DOHH2 (cell line): ENCODE measurements around the gene PLA2G10.

ENCODE experiments used
- H3F3A ChIP-seq: fragments of 200-600 bp; sonication (generic), shearing (Covaris generic); 2 replicates; pipeline ENCODE4 v1.6.0; 2016; ENCODE audit warnings: antibody characterized with exemption, mild to moderate bottlenecking; ENCODE audit not compliant: control insufficient read depth, insufficient read depth
- H3K27ac ChIP-seq: fragments of 200-600 bp; sonication (generic); 2 replicates; pipeline ENCODE4 v1.5.1; 2014; ENCODE audit warnings: low read depth, mild to moderate bottlenecking, low read length, moderate library complexity
- H3K27me3 ChIP-seq: fragments of 200-600 bp; sonication (generic); 2 replicates; pipeline ENCODE4 v1.6.1; 2014; ENCODE audit warnings: mild to moderate bottlenecking, low read length, mixed read lengths; ENCODE audit not compliant: control insufficient read depth
- H3K36me3 ChIP-seq: fragments of 200-600 bp; sonication (generic); 2 replicates; pipeline ENCODE4 v1.6.1; 2014; ENCODE audit warnings: mild to moderate bottlenecking, low read length, moderate library complexity, mixed read lengths; ENCODE audit not compliant: control insufficient read depth
- H3K4me1 ChIP-seq: fragments of 200-600 bp; sonication (generic); 2 replicates; pipeline ENCODE4 v1.6.1; 2014; ENCODE audit warnings: mild to moderate bottlenecking, low read length, mixed read lengths; ENCODE audit not compliant: control insufficient read depth
- H3K4me2 ChIP-seq: fragments of 200-600 bp; sonication (generic); 2 replicates; pipeline ENCODE4 v1.6.0; 2014; ENCODE audit warnings: mild to moderate bottlenecking, low read length, moderate library complexity
- H3K4me3 ChIP-seq: fragments of 200-600 bp; sonication (generic); 2 replicates; pipeline ENCODE4 v1.5.1; 2014; ENCODE audit warnings: mild to moderate bottlenecking, low read length, mixed read lengths
- H3K79me2 ChIP-seq: fragments of 200-600 bp; sonication (generic); 2 replicates; pipeline ENCODE4 v1.6.1; 2014; ENCODE audit warnings: mild to moderate bottlenecking, low read length, mixed read lengths; ENCODE audit not compliant: control insufficient read depth
- H3K9me2 ChIP-seq: fragments of 200-600 bp; sonication (generic); replicated peaks from 2 replicates; pipeline ENCODE4 v1.6.1; 2014; ENCODE audit warnings: mild to moderate bottlenecking, low read length, mixed read lengths; ENCODE audit not compliant: control insufficient read depth
- H3K9me3 ChIP-seq: fragments of 200-600 bp; sonication (generic); 2 replicates; pipeline ENCODE4 v1.6.1; 2014; ENCODE audit warnings: antibody characterized with exemption, low read length, mixed read lengths; ENCODE audit not compliant: control insufficient read depth, insufficient read depth
- H4K20me1 ChIP-seq: fragments of 200-600 bp; sonication (generic); 2 replicates; pipeline ENCODE4 v1.6.0; 2014; ENCODE audit warnings: low read depth, mild to moderate bottlenecking, antibody characterized with exemption, low read length, moderate library complexity; ENCODE audit not compliant: control insufficient read depth, insufficient read depth
- EZH2phosphoT487 ChIP-seq: fragments of 200-600 bp; sonication (generic); IDR thresholded peaks from 2 replicates; pipeline ENCODE4 v1.6.1; 2017; ENCODE audit warnings: borderline replicate concordance, mild to moderate bottlenecking, antibody characterized with exemption, low read length, moderate library complexity, mixed read lengths
- TF ChIP-seq, protein P1 (sequence below): fragments of 200-600 bp; sonication (generic); IDR thresholded peaks from one replicate; pipeline ENCODE4 v1.5.1; 2014; ENCODE audit warnings: antibody characterized with exemption, mild to moderate bottlenecking, low read depth, low read length; ENCODE audit not compliant: poor library complexity, severe bottlenecking

Gene PLA2G10

DNA sequence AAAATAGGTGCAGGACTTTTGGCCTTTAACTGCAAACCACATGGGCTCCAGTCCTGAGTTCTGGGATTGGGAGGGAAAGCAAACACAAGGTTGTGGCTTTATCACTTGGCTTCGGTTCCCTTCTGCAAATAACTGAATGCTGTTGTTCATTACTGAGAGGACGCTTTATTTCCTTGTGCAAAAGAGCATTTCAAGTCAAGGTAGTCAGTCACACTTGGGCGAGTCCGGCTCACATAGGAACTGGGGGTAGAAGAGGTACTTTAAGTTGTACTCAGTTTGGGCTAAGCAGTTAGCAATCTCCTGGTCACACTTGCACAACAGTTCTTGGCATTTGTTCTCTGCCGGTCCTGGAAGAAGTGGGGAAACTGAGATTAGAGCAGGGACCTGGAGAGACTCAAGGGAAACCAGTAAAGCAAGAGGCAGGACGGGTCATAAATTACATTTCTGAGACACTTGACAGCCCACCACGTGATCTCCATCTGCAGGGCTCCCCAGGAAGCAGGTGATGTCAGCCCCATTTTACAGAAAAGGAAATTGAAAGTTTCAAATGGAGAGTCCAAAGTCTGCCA, 21.6 kb downstream of the PLA2G10 start:
- Histone ChIP-seq H3K27ac (peak overlapping the region; percentile 91), H3K4me3 (peak overlapping the region; percentile 63), H3K4me1 (peaks cover 51% of the 10 kb centered on the region), H3F3A (peaks cover 32% of the 10 kb centered on the region), H3K9me3 (no peaks in the 10 kb centered on the region), H3K9me2 (no peaks in the 10 kb centered on the region), H3K27me3 (no peaks in the 10 kb centered on the region), H4K20me1 (no peaks in the 10 kb centered on the region), H3K79me2 (no peaks in the 10 kb centered on the region), H3K36me3 (peaks cover 22% of the 10 kb centered on the region), H3K4me2 (peak overlapping the region; percentile 87)
- no peak for TF ChIP-seq EZH2phosphoT487
- TF ChIP-seq, protein P1, sequence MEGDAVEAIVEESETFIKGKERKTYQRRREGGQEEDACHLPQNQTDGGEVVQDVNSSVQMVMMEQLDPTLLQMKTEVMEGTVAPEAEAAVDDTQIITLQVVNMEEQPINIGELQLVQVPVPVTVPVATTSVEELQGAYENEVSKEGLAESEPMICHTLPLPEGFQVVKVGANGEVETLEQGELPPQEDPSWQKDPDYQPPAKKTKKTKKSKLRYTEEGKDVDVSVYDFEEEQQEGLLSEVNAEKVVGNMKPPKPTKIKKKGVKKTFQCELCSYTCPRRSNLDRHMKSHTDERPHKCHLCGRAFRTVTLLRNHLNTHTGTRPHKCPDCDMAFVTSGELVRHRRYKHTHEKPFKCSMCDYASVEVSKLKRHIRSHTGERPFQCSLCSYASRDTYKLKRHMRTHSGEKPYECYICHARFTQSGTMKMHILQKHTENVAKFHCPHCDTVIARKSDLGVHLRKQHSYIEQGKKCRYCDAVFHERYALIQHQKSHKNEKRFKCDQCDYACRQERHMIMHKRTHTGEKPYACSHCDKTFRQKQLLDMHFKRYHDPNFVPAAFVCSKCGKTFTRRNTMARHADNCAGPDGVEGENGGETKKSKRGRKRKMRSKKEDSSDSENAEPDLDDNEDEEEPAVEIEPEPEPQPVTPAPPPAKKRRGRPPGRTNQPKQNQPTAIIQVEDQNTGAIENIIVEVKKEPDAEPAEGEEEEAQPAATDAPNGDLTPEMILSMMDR, result no peak

DNA sequence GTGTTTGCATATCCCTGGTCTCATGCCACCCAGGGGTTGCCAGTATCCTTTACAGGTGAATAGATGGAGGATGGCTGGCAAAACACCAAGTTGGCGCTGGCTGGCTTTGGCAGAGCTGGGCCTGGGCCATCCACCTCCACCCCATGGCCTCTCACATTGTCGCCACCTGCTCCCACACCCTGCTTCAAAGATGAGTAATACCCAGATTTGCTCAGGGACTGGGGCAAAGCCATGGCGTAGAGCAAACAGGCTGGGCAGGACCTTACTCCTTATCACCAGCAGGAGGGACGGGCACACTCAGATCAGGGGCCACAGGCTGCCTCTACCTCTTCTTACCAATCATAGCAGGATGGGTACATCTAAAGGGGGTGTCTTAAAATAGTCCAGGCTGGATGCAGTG, 24.3 kb downstream of the PLA2G10 start:
- H3K9me3 ChIP-seq, result no peaks in the 10 kb centered on the region
- TF ChIP-seq EZH2phosphoT487, result no peak
- TF ChIP-seq, protein P1, result no peak
- H3F3A ChIP-seq, result peaks cover 32% of the 10 kb centered on the region
- H3K9me2 ChIP-seq, result no peaks in the 10 kb centered on the region
- no peaks in the 10 kb centered on the region for H4K20me1 ChIP-seq
- no peak overlapping the region for H3K27ac ChIP-seq
- no peak overlapping the region for H3K4me3 ChIP-seq
- no peaks in the 10 kb centered on the region for H3K79me2 ChIP-seq
- H3K36me3 ChIP-seq, result peaks cover 47% of the 10 kb centered on the region
- H3K4me1 ChIP-seq, result peaks cover 44% of the 10 kb centered on the region
- no peaks in the 10 kb centered on the region for H3K27me3 ChIP-seq
- H3K4me2 ChIP-seq, result no peak overlapping the region

DNA sequence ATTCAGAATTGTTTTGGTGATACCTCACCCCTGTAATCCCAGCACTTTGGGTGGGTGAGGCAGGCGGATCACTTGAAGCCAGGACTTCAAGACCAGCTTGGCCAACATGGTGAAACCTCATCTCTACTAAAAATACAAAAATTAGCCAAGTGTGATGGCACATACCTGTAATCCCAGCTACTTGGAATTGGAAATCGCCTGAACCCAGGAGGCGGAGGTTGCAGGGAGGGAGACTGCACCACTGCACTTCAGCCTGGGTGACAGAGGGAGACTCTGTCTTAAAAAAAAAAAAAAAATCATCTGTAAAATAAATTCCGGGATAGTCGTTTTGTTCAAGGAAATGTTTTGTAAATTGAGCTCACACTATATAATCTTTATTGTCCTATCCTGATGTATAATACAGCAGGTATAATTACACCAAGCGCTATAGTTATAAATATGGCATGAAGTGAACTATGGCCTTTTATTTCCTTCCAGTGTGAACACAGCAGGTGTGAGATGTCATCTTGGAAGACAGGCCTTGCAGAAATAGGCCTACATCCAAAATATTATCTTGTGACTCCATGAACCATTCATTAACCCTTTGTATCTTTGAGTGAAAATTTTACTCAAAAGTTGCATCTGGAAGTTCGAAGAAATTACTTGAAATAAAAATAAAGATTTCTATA, 25.4 kb downstream of the PLA2G10 start:
- peaks cover 32% of the 10 kb centered on the region for H3F3A ChIP-seq
- H3K27me3 ChIP-seq, result no peaks in the 10 kb centered on the region
- peaks cover 57% of the 10 kb centered on the region for H3K36me3 ChIP-seq
- no peaks in the 10 kb centered on the region for H3K79me2 ChIP-seq
- H3K4me2 ChIP-seq, result no peak overlapping the region
- TF ChIP-seq, protein P1, result no peak
- TF ChIP-seq EZH2phosphoT487, result no peak
- no peaks in the 10 kb centered on the region for H3K9me2 ChIP-seq
- H3K4me3 ChIP-seq, result no peak overlapping the region
- H3K4me1 ChIP-seq, result peaks cover 33% of the 10 kb centered on the region
- no peaks in the 10 kb centered on the region for H3K9me3 ChIP-seq
- no peaks in the 10 kb centered on the region for H4K20me1 ChIP-seq
- no peak overlapping the region for H3K27ac ChIP-seq
